Naive B cell (primary cell): ENCODE measurements around the gene PPP4R1. TPM values are rescaled to one million over a fixed set of nuclear protein-coding genes. Genes with fewer than 3 reads are reported as not detected.
A peak's percentile ranks its signal among the peaks of the same experiment; 100 is the strongest.

Experiments
- ATAC-seq, 2 donors: fragments of 150-1000 bp; cut with Tn5 transposase; 2 replicates each; pipeline ENCODE4 v1.10.0; 2021; ENCODE audit warnings: low read depth in 2 of 2, mild to moderate bottlenecking in 2 of 2, moderate library complexity in 2 of 2
- DNase-seq: peaks from one replicate; pipeline ENCODE4 v3.0.0; 2022
- H3K27ac Mint-ChIP-seq, 6 donors: one replicate each; pipeline ENCODE4 v1.8.0; 2020 to 2022; ENCODE audit warnings: mild to moderate bottlenecking in 6 of 6, mixed read lengths in 6 of 6, moderate library complexity in 5 of 6, inconsistent platforms in 2 of 6
- H3K27me3 Mint-ChIP-seq, 3 donors: one replicate each; pipeline ENCODE4 v1.8.0; 2021 to 2022; ENCODE audit warnings: mixed read lengths in 3 of 3, mild to moderate bottlenecking in 1 of 3
- H3K36me3 Mint-ChIP-seq, 2 donors: one replicate each; pipeline ENCODE4 v1.8.0; 2020 to 2022; ENCODE audit warnings: mixed read lengths in 2 of 2, inconsistent platforms in 1 of 2, mild to moderate bottlenecking in 1 of 2
- H3K4me1 Mint-ChIP-seq, 3 donors: one replicate each; pipeline ENCODE4 v1.8.0; 2020 to 2022; ENCODE audit warnings: mixed read lengths in 3 of 3, inconsistent platforms in 1 of 3, mild to moderate bottlenecking in 1 of 3, moderate library complexity in 1 of 3
- H3K4me3 Mint-ChIP-seq, 8 donors: one replicate each; pipeline ENCODE4 v1.8.0; 2020 to 2022; ENCODE audit warnings: mild to moderate bottlenecking in 8 of 8, mixed read lengths in 8 of 8, moderate library complexity in 8 of 8, inconsistent platforms in 2 of 8
- H3K9me3 Mint-ChIP-seq, 7 donors: one replicate each; pipeline ENCODE4 v1.8.0; 2020 to 2022; ENCODE audit warnings: mixed read lengths in 7 of 7, mild to moderate bottlenecking in 5 of 7, inconsistent platforms in 2 of 7, moderate library complexity in 1 of 7
- polyA plus RNA-seq, 6 donors: library from polyadenylated mRNA; unstranded; fragments of 300-500 nt; fragmentation: Illumina TruSeq; gene quantifications; one replicate each; pipeline ENCODE4 v1.2.3, GENCODE V29; 2021; ENCODE audit warnings: low read depth in 6 of 6

Gene PPP4R1
- polyA plus RNA-seq, 6 donors from 2014 or later: 8.9 to 21.1 (median 12.8) TPM

GRCh38 chr18:9569178-9569577 is 45.2 kb downstream of the PPP4R1 start:
- H3K4me3 Mint-ChIP-seq: no peak overlapping the region
- no peak overlapping the region for H3K27ac Mint-ChIP-seq
- H3K27me3 Mint-ChIP-seq: no peaks in the 10 kb centered on the region
- H3K9me3 Mint-ChIP-seq: no peaks in the 10 kb centered on the region
- H3K4me1 Mint-ChIP-seq: peaks cover 0 to 4% (median 0%) of the 10 kb centered on the region in 3 donors
- DNase-seq (no peak), ATAC-seq (no peak)
- peaks cover 7 to 21% of the 10 kb centered on the region in 2 donors for H3K36me3 Mint-ChIP-seq

- DNase-seq (no peak), ATAC-seq (no peak)
- peaks cover 17 to 26% of the 10 kb centered on the region in 2 donors for H3K36me3 Mint-ChIP-seq
- no peak overlapping the region for H3K27ac Mint-ChIP-seq
- no peaks in the 10 kb centered on the region for H3K9me3 Mint-ChIP-seq
- peaks cover 0 to 4% (median 0%) of the 10 kb centered on the region in 3 donors for H3K4me1 Mint-ChIP-seq
- H3K27me3 Mint-ChIP-seq: no peaks in the 10 kb centered on the region
- no peak overlapping the region for H3K4me3 Mint-ChIP-seq
Observed at GRCh38 chr18:9568186-9568585, 46.2 kb downstream of the PPP4R1 start.

- H3K9me3 Mint-ChIP-seq: no peaks in the 10 kb centered on the region
- no peak for ATAC-seq
- peaks cover 0 to 4% (median 0%) of the 10 kb centered on the region in 3 donors for H3K4me1 Mint-ChIP-seq
- DNase-seq: no peak
- H3K4me3 Mint-ChIP-seq: no peak overlapping the region
- no peaks in the 10 kb centered on the region for H3K27me3 Mint-ChIP-seq
- peaks cover 25 to 26% of the 10 kb centered on the region in 2 donors for H3K36me3 Mint-ChIP-seq
- H3K27ac Mint-ChIP-seq: peak overlapping the region in 1 of 6 donors; percentile 24
Observed at GRCh38 chr18:9565407-9565806, 49.0 kb downstream of the PPP4R1 start.

- Mint-ChIP-seq H3K4me3 (no peak overlapping the region), H3K27ac (no peak overlapping the region), H3K36me3 (peaks cover 30 to 34% of the 10 kb centered on the region in 2 donors), H3K27me3 (no peaks in the 10 kb centered on the region), H3K4me1 (peaks cover 0 to 4% (median 0%) of the 10 kb centered on the region in 3 donors), H3K9me3 (no peaks in the 10 kb centered on the region)
- ATAC-seq (no peak), DNase-seq (no peak)
Observed at GRCh38 chr18:9563331-9563730, 51.0 kb downstream of the PPP4R1 start.

- peak overlapping the region in 1 of 6 donors; percentile 43 for H3K27ac Mint-ChIP-seq
Observed at GRCh38 chr18:9562584-9562983, 51.8 kb downstream of the PPP4R1 start.

GRCh38 chr18:9561759-9562158 is 52.6 kb downstream of the PPP4R1 start:
- H3K36me3 Mint-ChIP-seq: peaks cover 40 to 49% of the 10 kb centered on the region in 2 donors
- H3K9me3 Mint-ChIP-seq: no peaks in the 10 kb centered on the region
- ATAC-seq: no peak
- H3K27ac Mint-ChIP-seq: peak overlapping the region in 1 of 6 donors; percentile 16
- peaks cover 0 to 4% (median 0%) of the 10 kb centered on the region in 3 donors for H3K4me1 Mint-ChIP-seq
- no peak for DNase-seq
- H3K4me3 Mint-ChIP-seq: no peak overlapping the region
- no peaks in the 10 kb centered on the region for H3K27me3 Mint-ChIP-seq

More at GRCh38 chr18:9562584-9562983, 51.8 kb downstream of the PPP4R1 start:
- H3K36me3 Mint-ChIP-seq: peaks cover 37 to 41% of the 10 kb centered on the region in 2 donors
- no peak overlapping the region for H3K4me3 Mint-ChIP-seq
- H3K4me1 Mint-ChIP-seq: peaks cover 0 to 4% (median 0%) of the 10 kb centered on the region in 3 donors
- H3K9me3 Mint-ChIP-seq: no peaks in the 10 kb centered on the region
- DNase-seq: no peak
- no peaks in the 10 kb centered on the region for H3K27me3 Mint-ChIP-seq
- ATAC-seq: no peak

GRCh38 chr18:9559253-9559652 is 55.1 kb downstream of the PPP4R1 start:
- ATAC-seq: no peak
- Mint-ChIP-seq H3K27me3 (no peaks in the 10 kb centered on the region), H3K4me1 (no peaks in the 10 kb centered on the region), H3K4me3 (no peak overlapping the region), H3K27ac (no peak overlapping the region), H3K9me3 (no peaks in the 10 kb centered on the region), H3K36me3 (peaks cover 41 to 53% of the 10 kb centered on the region in 2 donors)
- DNase-seq: no peak

GRCh38 chr18:9558387-9559064 is 55.8 kb downstream of the PPP4R1 start:
- H3K9me3 Mint-ChIP-seq: peaks cover 0 to 1% (median 0%) of the 10 kb centered on the region in 7 donors
- ATAC-seq (no peak), DNase-seq (no peak)
- H3K4me3 Mint-ChIP-seq: no peak overlapping the region
- H3K4me1 Mint-ChIP-seq: no peaks in the 10 kb centered on the region
- no peak overlapping the region for H3K27ac Mint-ChIP-seq
- peaks cover 40 to 49% of the 10 kb centered on the region in 2 donors for H3K36me3 Mint-ChIP-seq
- H3K27me3 Mint-ChIP-seq: no peaks in the 10 kb centered on the region

GRCh38 chr18:9557250-9557943 is 57.0 kb downstream of the PPP4R1 start:
- DNase-seq: no peak
- H3K27ac Mint-ChIP-seq: peak overlapping the region in 1 of 6 donors; percentile 35
- no peak overlapping the region for H3K4me3 Mint-ChIP-seq
- peaks cover 37 to 49% of the 10 kb centered on the region in 2 donors for H3K36me3 Mint-ChIP-seq
- no peaks in the 10 kb centered on the region for H3K4me1 Mint-ChIP-seq
- ATAC-seq: no peak
- no peaks in the 10 kb centered on the region for H3K27me3 Mint-ChIP-seq
- H3K9me3 Mint-ChIP-seq: peaks cover 0 to 10% (median 3%) of the 10 kb centered on the region in 7 donors

GRCh38 chr18:9552616-9553015 is 61.7 kb downstream of the PPP4R1 start:
- H3K9me3 Mint-ChIP-seq: peaks cover 0 to 10% (median 3%) of the 10 kb centered on the region in 7 donors
- no peak overlapping the region for H3K4me3 Mint-ChIP-seq
- peaks cover 32 to 49% of the 10 kb centered on the region in 2 donors for H3K36me3 Mint-ChIP-seq
- no peak for ATAC-seq
- DNase-seq: no peak
- H3K27ac Mint-ChIP-seq: no peak overlapping the region
- no peaks in the 10 kb centered on the region for H3K4me1 Mint-ChIP-seq
- H3K27me3 Mint-ChIP-seq: no peaks in the 10 kb centered on the region

- Mint-ChIP-seq H3K36me3 (peaks cover 29 to 49% of the 10 kb centered on the region in 2 donors), H3K27ac (no peak overlapping the region), H3K27me3 (no peaks in the 10 kb centered on the region), H3K4me1 (no peaks in the 10 kb centered on the region), H3K9me3 (peaks cover 0 to 10% (median 3%) of the 10 kb centered on the region in 7 donors), H3K4me3 (no peak overlapping the region)
- no peak for DNase-seq
- ATAC-seq: no peak
Observed at GRCh38 chr18:9552191-9552590, 62.2 kb downstream of the PPP4R1 start.

GRCh38 chr18:9550429-9550828 is 63.9 kb downstream of the PPP4R1 start:
- no peak for ATAC-seq
- H3K4me3 Mint-ChIP-seq: no peak overlapping the region
- H3K4me1 Mint-ChIP-seq: no peaks in the 10 kb centered on the region
- peaks cover 29 to 55% of the 10 kb centered on the region in 2 donors for H3K36me3 Mint-ChIP-seq
- no peaks in the 10 kb centered on the region for H3K27me3 Mint-ChIP-seq
- peak overlapping the region in 1 of 6 donors; percentile 24 for H3K27ac Mint-ChIP-seq
- H3K9me3 Mint-ChIP-seq: peaks cover 0 to 10% (median 3%) of the 10 kb centered on the region in 7 donors
- no peak for DNase-seq

GRCh38 chr18:9549405-9549804 is 65.0 kb downstream of the PPP4R1 start:
- no peak for ATAC-seq
- peaks cover 0 to 10% (median 3%) of the 10 kb centered on the region in 7 donors for H3K9me3 Mint-ChIP-seq
- peak overlapping the region in 1 of 8 donors; percentile 63 for H3K4me3 Mint-ChIP-seq
- DNase-seq: no peak
- no peak overlapping the region for H3K27ac Mint-ChIP-seq
- H3K36me3 Mint-ChIP-seq: peaks cover 22 to 52% of the 10 kb centered on the region in 2 donors
- no peaks in the 10 kb centered on the region for H3K27me3 Mint-ChIP-seq
- H3K4me1 Mint-ChIP-seq: no peaks in the 10 kb centered on the region

GRCh38 chr18:9547782-9548181 is 66.6 kb downstream of the PPP4R1 start:
- ATAC-seq (no peak), DNase-seq (no peak)
- H3K4me3 Mint-ChIP-seq: no peak overlapping the region
- peaks cover 0 to 4% (median 0%) of the 10 kb centered on the region in 7 donors for H3K9me3 Mint-ChIP-seq
- H3K27me3 Mint-ChIP-seq: no peaks in the 10 kb centered on the region
- H3K36me3 Mint-ChIP-seq: peaks cover 18 to 40% of the 10 kb centered on the region in 2 donors
- H3K4me1 Mint-ChIP-seq: peaks cover 0 to 3% (median 0%) of the 10 kb centered on the region in 3 donors
- H3K27ac Mint-ChIP-seq: no peak overlapping the region
